Spleen (tissue), 11 donors: ENCODE data around the gene DMAP1. TPM values are rescaled to one million over a fixed set of nuclear protein-coding genes. Genes with fewer than 3 reads are reported as not detected.

Experiments used
- DNase-seq: peaks from one replicate; pipeline ENCODE4 v3.0.0-alpha.2; 2020
- H3K27ac ChIP-seq, 8 donors: fragments of 200-600 bp; sonication (generic) in 7 of 8; 1 replicate in 4 of 8; 2 replicates in 4 of 8; pipeline versions ENCODE4 v1.5.0 to v1.8.0; 2016 to 2021; ENCODE audit warnings: inconsistent platforms in 4 of 8, mild to moderate bottlenecking in 4 of 8, moderate library complexity in 1 of 8
- H3K27me3 ChIP-seq, 7 donors: fragments of 200-600 bp; sonication (generic) in 6 of 7; replicated peaks in 1 of 7; 1 replicate in 4 of 7; 2 replicates in 3 of 7; pipeline versions ENCODE4 v1.5.0 to v1.8.0; 2016 to 2021; ENCODE audit warnings: inconsistent platforms in 3 of 7, mild to moderate bottlenecking in 1 of 7
- H3K36me3 ChIP-seq, 6 donors: fragments of 200-600 bp; sonication (generic) in 5 of 6; 1 replicate in 4 of 6; 2 replicates in 2 of 6; pipeline versions ENCODE4 v1.5.0 to v1.8.0; 2016 to 2021; ENCODE audit warnings: inconsistent platforms in 2 of 6
- H3K4me1 ChIP-seq, 6 donors: fragments of 200-600 bp; sonication (generic) in 5 of 6; 1 replicate in 3 of 6; 2 replicates in 3 of 6; pipeline versions ENCODE4 v1.5.0 to v1.8.0; 2016 to 2021; ENCODE audit warnings: inconsistent platforms in 3 of 6
- H3K4me3 ChIP-seq, 8 donors: fragments of 200-600 bp; sonication (generic) in 7 of 8; 1 replicate in 4 of 8; 2 replicates in 4 of 8; pipeline versions ENCODE4 v1.5.0 to v1.8.0; 2016 to 2021; ENCODE audit warnings: inconsistent platforms in 4 of 8, mild to moderate bottlenecking in 4 of 8, moderate library complexity in 2 of 8
- H3K9me3 ChIP-seq, 8 donors: fragments of 200-600 bp; sonication (generic) in 7 of 8; 1 replicate in 4 of 8; 2 replicates in 4 of 8; pipeline versions ENCODE4 v1.5.0 to v1.8.0; 2016 to 2021; ENCODE audit warnings: inconsistent platforms in 4 of 8
- POLR2A ChIP-seq, 3 donors: fragments of 450-650 bp; IDR thresholded peaks; one replicate each; pipeline ENCODE4 v1.5.1; 2017; ENCODE audit warnings: antibody characterized with exemption in 3 of 3, mild to moderate bottlenecking in 1 of 3
- POLR2AphosphoS5 ChIP-seq, 3 donors: sonication (generic); formaldehyde crosslinking; IDR thresholded peaks; one replicate each; pipeline ENCODE4 v1.5.1; 2017; ENCODE audit warnings: antibody characterized with exemption in 3 of 3
- WGBS, 5 donors: extraction: QIAGEN DNeasy Blood & Tissue Kit in 3 of 5; methylation state at CpG; one replicate each; pipeline versions ENCODE4 v1.1.5 to v1.1.7; 2013 to 2018; 5-methylcytosine and 5-hydroxymethylcytosine counted together
- intact Hi-C: fragments of 100-400 bp; cut with DNase I; formaldehyde crosslinking; loops from one replicate; pipeline ENCODE4 v1.15.0; 2023; ENCODE audit warnings: low total_unique reads
- polyA plus RNA-seq, 3 donors: library from polyadenylated mRNA; stranded (reverse); fragments of 200-250 nt; gene quantifications; one replicate each; pipeline ENCODE4 v1.2.1, GENCODE V29; 2013
- total RNA-seq, 7 donors: library from RNA; depleted of rRNA in 3 of 7; stranded (reverse); fragments of >200 nt in 3 of 7; fragmentation: NEBNext Ultra II Directional in 4 of 7; extraction: Animal tissue kit (Norgen Biotek cat#: 25700) in 4 of 7; gene quantifications; one replicate each; pipeline versions ENCODE4 v1.1.0 to v1.2.1, GENCODE V29; 2016 to 2021
- TF ChIP-seq, protein P1 (sequence below), 11 experiments: fragments of 200-600 bp in 7 of 11; fragments of 450-650 bp in 4 of 11; sonication (generic) in 4 of 11; IDR thresholded peaks in 8 of 11; conservative IDR thresholded peaks in 3 of 11; 1 replicate in 7 of 11; 2 replicates in 4 of 11; pipeline versions ENCODE4 v1.4.0 to v1.8.0; 2016 to 2021; ENCODE audit warnings: antibody characterized with exemption in 11 of 11, inconsistent platforms in 4 of 11, mild to moderate bottlenecking in 1 of 11
- donor health status: healthy with polysubstance abuse.
- donor health status: DM: no; HTN: no; CAD: no; lungs with moderate emphysema.
- donor health status: DM: no; HTN: no; CAD: no.
- donor health status: Bipolar disorder and iron deficiency.
- donor health status: healthy.
- donor health status: DM: no; HTN: no; CAD: no.
- donor health status: DM: yes; HTN: yes; CAD: no.

Gene DMAP1
- total and polyA plus RNA-seq, 10 donors: 37.8 to 84.6 (median 47.3) TPM

DNA sequence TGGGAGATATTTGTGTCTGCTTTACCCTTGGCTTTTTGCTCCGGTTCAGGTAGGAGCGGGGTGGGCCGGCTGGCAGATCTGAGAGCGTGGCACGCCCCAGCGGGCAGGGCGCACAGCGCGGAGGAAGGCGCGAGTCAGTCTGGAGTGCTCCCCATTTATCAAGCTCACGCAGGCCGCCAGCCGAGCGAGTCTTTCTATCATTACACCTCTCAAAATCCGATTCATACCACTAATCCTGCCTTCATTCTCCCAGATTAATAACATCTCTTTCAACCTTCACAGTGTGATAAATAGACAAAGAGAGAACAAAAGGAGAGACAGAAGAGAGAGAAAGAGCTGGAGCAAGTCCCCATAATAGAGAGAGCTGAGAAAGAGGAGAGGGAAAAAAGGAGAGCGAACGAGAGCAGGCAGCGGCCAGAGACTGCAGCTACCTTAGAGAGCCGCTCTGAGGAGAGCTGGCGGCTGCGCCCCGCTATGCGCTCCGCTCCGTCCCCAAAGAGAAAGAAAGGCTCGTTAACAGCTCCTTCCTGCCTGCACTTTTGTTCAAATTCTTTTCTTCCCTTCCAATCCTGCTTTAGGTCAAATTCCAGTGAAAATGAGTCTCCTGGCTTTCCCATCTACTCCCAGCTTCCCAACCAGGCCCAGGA lies 48.0 kb downstream of the DMAP1 start:
- no peak overlapping the region for H3K4me3 ChIP-seq
- WGBS, 5 donors: 94 to 98% (median 96%) methylated on average over 27 of the region's 27 CpGs
- no peaks in the 10 kb centered on the region for H3K27me3 ChIP-seq
- no peak overlapping the region for H3K27ac ChIP-seq
- intact Hi-C loops: no loop called here
- H3K36me3 ChIP-seq: peaks cover 0 to 27% (median 0%) of the 10 kb centered on the region in 6 donors
- no peak for DNase-seq
- TF ChIP-seq POLR2AphosphoS5 (IDR thresholded peaks at IDR 0.05) (no peak), POLR2A (IDR thresholded peaks at IDR 0.05) (no peak)
- TF ChIP-seq, protein P1, sequence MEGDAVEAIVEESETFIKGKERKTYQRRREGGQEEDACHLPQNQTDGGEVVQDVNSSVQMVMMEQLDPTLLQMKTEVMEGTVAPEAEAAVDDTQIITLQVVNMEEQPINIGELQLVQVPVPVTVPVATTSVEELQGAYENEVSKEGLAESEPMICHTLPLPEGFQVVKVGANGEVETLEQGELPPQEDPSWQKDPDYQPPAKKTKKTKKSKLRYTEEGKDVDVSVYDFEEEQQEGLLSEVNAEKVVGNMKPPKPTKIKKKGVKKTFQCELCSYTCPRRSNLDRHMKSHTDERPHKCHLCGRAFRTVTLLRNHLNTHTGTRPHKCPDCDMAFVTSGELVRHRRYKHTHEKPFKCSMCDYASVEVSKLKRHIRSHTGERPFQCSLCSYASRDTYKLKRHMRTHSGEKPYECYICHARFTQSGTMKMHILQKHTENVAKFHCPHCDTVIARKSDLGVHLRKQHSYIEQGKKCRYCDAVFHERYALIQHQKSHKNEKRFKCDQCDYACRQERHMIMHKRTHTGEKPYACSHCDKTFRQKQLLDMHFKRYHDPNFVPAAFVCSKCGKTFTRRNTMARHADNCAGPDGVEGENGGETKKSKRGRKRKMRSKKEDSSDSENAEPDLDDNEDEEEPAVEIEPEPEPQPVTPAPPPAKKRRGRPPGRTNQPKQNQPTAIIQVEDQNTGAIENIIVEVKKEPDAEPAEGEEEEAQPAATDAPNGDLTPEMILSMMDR (IDR thresholded peaks at IDR 0.05 in 8 of 11, conservative IDR thresholded peaks at IDR 0.05 in 3 of 11): no peak
- peaks cover 4 to 50% (median 33%) of the 10 kb centered on the region in 6 donors for H3K4me1 ChIP-seq
- H3K9me3 ChIP-seq: no peaks in the 10 kb centered on the region

DNA sequence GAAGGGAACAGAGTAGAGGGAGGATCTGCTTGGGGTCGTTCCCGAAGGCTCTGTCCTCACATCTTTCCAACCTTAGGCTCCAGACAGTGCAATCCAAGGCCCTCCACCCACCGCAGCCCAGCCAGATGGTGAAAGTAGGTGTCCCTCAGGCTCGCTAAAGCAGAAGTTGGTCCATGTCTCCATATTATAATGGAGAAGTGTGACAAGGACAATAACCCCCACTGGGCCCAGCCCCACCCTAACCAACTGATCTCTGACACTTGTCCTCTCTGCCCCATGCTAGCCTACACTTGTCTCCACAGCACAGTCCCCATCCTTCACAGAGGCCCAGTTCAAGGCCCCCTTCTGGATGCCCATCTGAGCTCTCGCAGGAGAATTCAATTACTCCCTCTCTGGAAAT lies 48.7 kb downstream of the DMAP1 start:
- intact Hi-C loops: no loop called here
- TF ChIP-seq, protein P1 (IDR thresholded peaks at IDR 0.05 in 8 of 11, conservative IDR thresholded peaks at IDR 0.05 in 3 of 11): no peak
- TF ChIP-seq POLR2AphosphoS5 (IDR thresholded peaks at IDR 0.05): no peak
- peaks cover 0 to 20% (median 0%) of the 10 kb centered on the region in 6 donors for H3K36me3 ChIP-seq
- no peaks in the 10 kb centered on the region for H3K9me3 ChIP-seq
- H3K27ac ChIP-seq: peak overlapping the region in 1 of 8 donors; percentile 68
- no peak for DNase-seq
- peaks cover 4 to 50% (median 33%) of the 10 kb centered on the region in 6 donors for H3K4me1 ChIP-seq
- no peak overlapping the region for H3K4me3 ChIP-seq
- H3K27me3 ChIP-seq: no peaks in the 10 kb centered on the region
- 53 to 84% (median 69%) methylated on average over 5 of the region's 5 CpGs for WGBS, 5 donors

DNA sequence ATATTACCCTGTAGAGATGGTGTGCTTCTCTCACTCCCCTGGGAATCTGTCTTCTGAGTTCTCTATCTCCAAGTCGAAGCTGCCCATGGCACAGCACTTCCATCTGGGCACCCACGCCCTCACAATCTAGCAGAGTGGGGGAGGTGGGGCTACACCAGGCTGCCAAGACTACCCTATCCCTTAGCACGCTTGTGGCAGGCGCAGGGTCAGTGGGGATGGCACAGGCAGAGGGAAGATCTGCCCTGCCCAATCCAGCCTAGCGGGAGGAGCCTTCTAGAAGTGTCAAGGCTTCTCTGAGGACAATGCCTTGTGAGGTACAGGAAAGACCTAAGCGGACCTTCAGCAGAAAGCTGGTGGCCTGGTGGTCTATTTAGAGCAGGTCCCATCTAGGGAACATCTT lies 49.1 kb downstream of the DMAP1 start:
- Histone ChIP-seq H3K9me3 (no peaks in the 10 kb centered on the region), H3K4me3 (no peak overlapping the region), H3K4me1 (peaks cover 4 to 50% (median 33%) of the 10 kb centered on the region in 6 donors), H3K27me3 (no peaks in the 10 kb centered on the region), H3K36me3 (peaks cover 0 to 16% (median 0%) of the 10 kb centered on the region in 6 donors), H3K27ac (peak overlapping the region in 4 of 8 donors; percentile 19 to 68 (median 64))
- intact Hi-C loops: no loop called here
- no peak for DNase-seq
- TF ChIP-seq POLR2AphosphoS5 (IDR thresholded peaks at IDR 0.05) (no peak), POLR2A (IDR thresholded peaks at IDR 0.05) (no peak)
- TF ChIP-seq, protein P1 (IDR thresholded peaks at IDR 0.05 in 8 of 11, conservative IDR thresholded peaks at IDR 0.05 in 3 of 11): no peak
- WGBS, 5 donors: 86 to 96% (median 92%) methylated on average over 6 of the region's 6 CpGs

DNA sequence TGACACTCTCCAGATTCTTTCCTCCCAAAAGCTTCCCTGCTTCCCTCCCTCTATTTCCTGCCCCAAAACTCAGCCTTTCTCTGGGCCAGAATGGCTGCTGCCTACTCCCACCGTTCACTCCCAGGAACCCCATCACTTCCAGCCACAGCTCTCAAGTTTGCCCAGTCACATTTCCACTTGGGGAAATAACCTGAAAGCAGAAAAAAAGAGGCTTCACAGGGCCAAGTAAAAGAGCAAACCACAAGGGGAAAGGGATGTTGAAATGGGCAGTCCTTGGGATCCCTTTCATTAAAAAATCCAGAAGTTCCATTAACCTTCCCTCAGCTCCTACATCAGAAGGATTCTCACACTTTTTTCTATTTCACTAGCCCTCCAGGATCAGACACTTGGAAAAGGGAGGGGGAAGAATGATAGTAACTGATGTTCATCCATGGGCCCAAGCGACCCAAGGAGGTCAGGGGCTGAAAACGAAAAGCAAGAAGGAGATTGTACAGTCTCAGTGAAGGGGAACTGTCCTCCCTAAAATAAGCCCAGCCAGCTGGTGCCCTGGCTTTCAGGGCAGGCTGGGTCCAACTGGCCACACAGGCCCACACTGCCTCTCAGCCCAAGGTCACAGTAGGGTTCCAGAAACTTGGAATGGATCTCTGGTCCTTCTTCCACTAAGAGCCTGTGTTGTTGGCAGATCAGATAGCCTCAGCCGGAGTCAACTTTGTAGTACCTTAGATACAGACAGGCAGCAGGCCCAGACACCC lies 49.7 kb downstream of the DMAP1 start:
- Histone ChIP-seq H3K27me3 (no peaks in the 10 kb centered on the region), H3K27ac (peak overlapping the region in 5 of 8 donors; percentile 41 to 68 (median 63)), H3K9me3 (no peaks in the 10 kb centered on the region), H3K4me1 (peaks cover 4 to 50% (median 33%) of the 10 kb centered on the region in 6 donors), H3K4me3 (no peak overlapping the region), H3K36me3 (peaks cover 0 to 10% (median 0%) of the 10 kb centered on the region in 6 donors)
- TF ChIP-seq, protein P1 (IDR thresholded peaks at IDR 0.05 in 8 of 11, conservative IDR thresholded peaks at IDR 0.05 in 3 of 11): no peak
- TF ChIP-seq POLR2AphosphoS5 (IDR thresholded peaks at IDR 0.05) (peak in 1 of 3 donors; percentile 50), POLR2A (IDR thresholded peaks at IDR 0.05) (no peak)
- intact Hi-C loops: no loop called here
- no peak for DNase-seq
- WGBS, 5 donors: 71 to 84% (median 74%) methylated on average over 4 of the region's 4 CpGs
